Mesodermal cell (in vitro differentiated cells): ENCODE data around the gene CAPN11.
"Not testable (repeated sequence)": the region's sequence is repeated elsewhere in the genome, so short reads cannot be mapped to it uniquely, and the experiment has no call there.

ENCODE experiments used
- H3K27ac ChIP-seq: 2 replicates; pipeline ENCODE4 v1.7.0; 2013; ENCODE audit warnings: mild to moderate bottlenecking, low read depth, low read length, moderate library complexity; ENCODE audit not compliant: severe bottlenecking
- H3K36me3 ChIP-seq: 2 replicates; pipeline ENCODE4 v1.7.1; 2013; ENCODE audit warnings: mild to moderate bottlenecking, low read length, moderate library complexity; ENCODE audit not compliant: control insufficient read depth, insufficient read depth
- H3K4me1 ChIP-seq: one replicate; pipeline ENCODE4 v1.7.1; 2013; ENCODE audit warnings: mild to moderate bottlenecking, low read length; ENCODE audit not compliant: insufficient read depth, control insufficient read depth, poor library complexity, severe bottlenecking
- H3K4me3 ChIP-seq: 2 replicates; pipeline ENCODE4 v1.7.0; 2013; ENCODE audit warnings: low read length, control low read depth, mild to moderate bottlenecking; ENCODE audit not compliant: insufficient read depth, poor library complexity, severe bottlenecking; ENCODE audit errors: extremely low read depth
- H3K9me3 ChIP-seq: 2 replicates; pipeline ENCODE4 v1.7.1; 2013; ENCODE audit warnings: mild to moderate bottlenecking, low read length, moderate library complexity; ENCODE audit not compliant: control insufficient read depth
- WGBS, 2 experiments: methylation state at CpG; one replicate each; pipeline ENCODE4 v1.1.5; 2013; ENCODE audit warnings: missing lambda C conversion rate in 2 of 2; ENCODE audit not compliant: insufficient coverage in 2 of 2; 5-methylcytosine and 5-hydroxymethylcytosine counted together

Gene CAPN11

DNA sequence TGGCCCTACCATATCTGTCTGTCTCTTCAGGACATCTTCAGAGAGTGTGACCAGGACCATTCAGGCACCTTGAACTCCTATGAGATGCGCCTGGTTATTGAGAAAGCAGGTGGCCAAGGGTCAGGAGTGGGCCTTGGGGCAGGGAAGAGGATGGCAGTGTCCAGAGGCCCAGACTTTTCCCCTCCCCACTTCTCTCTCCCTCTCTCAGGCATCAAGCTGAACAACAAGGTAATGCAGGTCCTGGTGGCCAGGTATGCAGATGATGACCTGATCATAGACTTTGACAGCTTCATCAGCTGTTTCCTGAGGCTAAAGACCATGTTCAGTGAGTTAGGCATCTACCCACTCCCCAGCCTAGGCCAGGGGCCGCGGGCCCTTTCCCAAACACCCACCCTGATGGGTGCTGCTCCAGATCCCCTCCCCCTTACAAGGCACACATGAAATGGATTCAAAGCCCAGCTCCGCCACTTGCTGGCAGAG is 24.3 kb downstream of the CAPN11 start:
- Histone ChIP-seq H3K4me3 (no peak overlapping the region), H3K4me1 (peaks cover 13% of the 10 kb centered on the region), H3K36me3 (no peaks in the 10 kb centered on the region), H3K9me3 (no peaks in the 10 kb centered on the region), H3K27ac (no peak overlapping the region)
- 72 to 91% methylated on average over 2 to 3 of the region's 4 CpGs for WGBS, 2 experiments

DNA sequence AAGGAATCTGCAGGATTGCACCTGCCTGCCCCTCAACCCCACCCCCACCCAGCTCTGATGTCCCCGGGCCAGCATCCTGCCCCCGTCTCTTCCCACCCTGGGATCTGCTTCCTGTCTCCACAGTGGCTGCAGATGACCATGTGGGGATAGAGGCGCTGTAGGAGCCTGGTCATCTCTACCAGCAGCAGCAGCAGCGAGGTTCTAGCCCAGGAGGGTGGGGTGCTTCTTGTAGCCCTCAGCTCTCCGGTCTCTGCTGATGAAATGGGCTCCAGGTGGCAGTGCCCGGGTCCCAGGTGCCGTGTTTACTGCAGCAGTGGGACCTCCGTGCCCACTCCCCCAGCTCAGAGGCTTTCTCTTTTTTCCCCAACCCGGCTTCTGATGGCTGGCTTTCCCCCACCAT is 25.2 kb downstream of the CAPN11 start:
- peaks cover 13% of the 10 kb centered on the region for H3K4me1 ChIP-seq

DNA sequence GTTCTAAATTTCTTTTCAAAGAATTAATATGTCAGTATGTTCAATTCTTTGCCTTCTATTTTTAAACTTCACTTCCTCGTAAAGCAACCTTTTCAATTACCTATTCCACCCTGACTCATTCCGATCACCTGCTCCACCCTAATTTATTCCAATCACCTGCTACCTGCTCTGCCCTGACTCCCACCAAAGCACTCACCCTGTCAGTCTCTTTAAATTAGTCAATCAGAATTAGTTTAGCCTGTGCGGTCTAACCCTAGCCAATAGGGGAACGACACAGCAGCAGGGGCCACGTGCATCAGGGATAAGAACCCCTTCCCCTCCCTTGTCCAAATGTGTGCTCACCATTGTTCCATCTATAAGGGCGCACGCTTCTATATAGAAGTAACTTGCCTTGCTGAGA is 26.7 kb downstream of the CAPN11 start:
- H3K9me3 ChIP-seq, H3K4me3 ChIP-seq, H3K4me1 ChIP-seq, H3K36me3 ChIP-seq, H3K27ac ChIP-seq: not testable (repeated sequence)
- WGBS, 2 experiments: 72 to 85% methylated on average over 3 to 5 of the region's 7 CpGs

More for the DNA sequence above, 25.2 kb downstream of the CAPN11 start:
- Histone ChIP-seq H3K27ac (no peak overlapping the region), H3K9me3 (no peaks in the 10 kb centered on the region), H3K36me3 (no peaks in the 10 kb centered on the region), H3K4me3 (no peak overlapping the region)
- 78 to 80% methylated on average over 7 of the region's 9 CpGs for WGBS, 2 experiments

DNA sequence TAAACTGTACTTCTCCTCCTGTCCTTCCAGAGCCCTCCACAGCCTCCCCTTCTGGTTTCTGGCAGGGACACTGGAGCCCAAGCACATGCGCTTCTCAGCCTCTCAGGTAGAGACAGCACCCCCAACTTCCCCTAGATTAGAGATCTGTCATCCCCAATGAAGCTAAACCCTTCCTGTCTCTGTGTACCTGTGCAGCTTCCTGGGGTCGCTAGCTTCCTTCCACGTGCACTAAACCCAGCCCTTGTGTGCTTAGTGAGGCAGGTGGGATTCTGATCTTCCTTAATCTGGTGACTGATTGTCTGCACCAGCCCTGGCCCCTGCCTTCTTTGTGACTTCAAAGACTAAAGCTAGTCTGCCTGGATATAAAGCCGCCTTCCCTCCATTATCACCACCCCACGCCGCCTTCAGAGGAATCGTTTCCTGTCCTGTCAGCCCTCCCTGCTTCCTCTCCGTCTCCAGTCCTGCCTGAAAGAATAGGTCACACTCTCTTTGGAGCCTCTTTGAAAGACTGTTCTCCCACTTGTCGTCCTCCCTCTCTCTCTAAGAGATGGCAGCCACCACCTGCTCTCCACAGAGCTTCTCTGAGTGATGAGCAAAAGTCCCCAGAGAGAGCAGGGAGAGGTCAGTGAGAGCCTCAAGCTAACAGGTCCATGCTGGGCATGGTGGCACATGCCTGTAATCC is 27.5 kb downstream of the CAPN11 start:
- 44 to 61% methylated on average over 6 to 7 of the region's 9 CpGs for WGBS, 2 experiments
- peaks cover 9% of the 10 kb centered on the region for H3K4me1 ChIP-seq
- H3K36me3 ChIP-seq: no peaks in the 10 kb centered on the region
- H3K4me3 ChIP-seq: no peak overlapping the region
- H3K27ac ChIP-seq: no peak overlapping the region
- H3K9me3 ChIP-seq: no peaks in the 10 kb centered on the region

DNA sequence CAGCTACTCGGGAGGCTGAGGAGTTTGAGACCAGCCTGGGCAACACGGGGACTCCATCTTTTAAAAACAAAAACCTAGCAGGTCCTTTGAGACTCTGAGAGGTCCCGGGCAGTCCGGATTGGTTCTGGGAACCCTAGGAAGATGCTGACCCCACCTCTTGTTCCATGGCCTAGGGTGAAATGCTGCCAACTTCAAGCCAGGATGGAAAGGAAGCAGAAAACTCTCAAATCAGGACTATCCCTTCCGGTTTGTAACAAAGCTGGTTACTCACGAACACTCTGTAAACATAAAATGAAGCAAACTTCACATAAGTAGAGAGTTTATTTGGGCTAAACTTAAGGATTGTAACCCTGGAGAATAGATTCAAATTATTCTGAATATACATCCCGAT is 28.0 kb downstream of the CAPN11 start:
- Histone ChIP-seq H3K9me3 (no peaks in the 10 kb centered on the region), H3K4me1 (peaks cover 9% of the 10 kb centered on the region), H3K36me3 (no peaks in the 10 kb centered on the region), H3K4me3 (no peak overlapping the region), H3K27ac (no peak overlapping the region)
- WGBS, 2 experiments: 77 to 95% methylated on average over 4 of the region's 7 CpGs

DNA sequence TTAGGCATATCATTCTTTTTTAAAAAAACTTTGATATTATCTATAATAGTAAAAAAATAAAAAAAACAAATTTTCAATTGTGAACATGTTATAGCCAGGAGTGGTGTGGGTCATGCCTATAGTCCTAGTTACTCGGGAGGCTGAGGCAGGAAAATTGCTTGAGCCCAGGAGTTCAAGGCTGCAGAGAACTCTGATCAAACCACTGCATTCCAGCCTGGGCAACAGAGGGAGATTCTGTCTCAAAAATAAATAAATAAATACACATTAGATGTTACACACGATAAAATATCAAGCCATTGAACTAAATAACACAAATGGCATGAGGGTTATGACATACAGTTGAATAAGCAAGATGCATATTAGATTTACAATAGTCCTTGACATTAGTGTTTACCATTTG is 30.2 kb downstream of the CAPN11 start:
- H3K4me3 ChIP-seq: no peak overlapping the region
- WGBS, 2 experiments: 100% methylated on average over 1 of the region's 2 CpGs; no CpG with 5 or more reads in 1 of the 2 experiments
- no peaks in the 10 kb centered on the region for H3K9me3 ChIP-seq
- H3K4me1 ChIP-seq: peaks cover 9% of the 10 kb centered on the region
- H3K27ac ChIP-seq: no peak overlapping the region
- no peaks in the 10 kb centered on the region for H3K36me3 ChIP-seq

DNA sequence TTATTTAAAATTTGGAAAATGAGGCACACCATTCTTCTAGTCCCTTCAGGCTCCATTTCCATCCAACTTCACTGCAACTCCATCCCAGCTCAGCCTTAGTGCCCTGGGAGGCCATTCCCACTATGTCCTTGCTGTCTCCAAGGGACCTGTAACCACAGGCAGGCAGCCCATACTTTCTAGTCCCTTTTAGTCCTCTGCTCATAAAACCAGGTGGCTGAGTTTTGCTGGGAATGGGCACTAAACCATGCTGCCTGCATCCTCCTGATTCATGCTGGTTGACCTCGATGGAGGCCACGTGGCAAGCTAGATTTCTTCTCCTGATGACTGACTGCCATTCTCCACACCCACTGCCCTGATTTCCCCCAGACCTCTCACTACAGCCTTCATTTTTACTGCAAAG is 30.6 kb downstream of the CAPN11 start:
- H3K9me3 ChIP-seq: no peaks in the 10 kb centered on the region
- peaks cover 9% of the 10 kb centered on the region for H3K4me1 ChIP-seq
- 93 to 100% methylated on average over 2 of the region's 2 CpGs for WGBS, 2 experiments
- H3K4me3 ChIP-seq: no peak overlapping the region
- no peaks in the 10 kb centered on the region for H3K36me3 ChIP-seq
- H3K27ac ChIP-seq: no peak overlapping the region

DNA sequence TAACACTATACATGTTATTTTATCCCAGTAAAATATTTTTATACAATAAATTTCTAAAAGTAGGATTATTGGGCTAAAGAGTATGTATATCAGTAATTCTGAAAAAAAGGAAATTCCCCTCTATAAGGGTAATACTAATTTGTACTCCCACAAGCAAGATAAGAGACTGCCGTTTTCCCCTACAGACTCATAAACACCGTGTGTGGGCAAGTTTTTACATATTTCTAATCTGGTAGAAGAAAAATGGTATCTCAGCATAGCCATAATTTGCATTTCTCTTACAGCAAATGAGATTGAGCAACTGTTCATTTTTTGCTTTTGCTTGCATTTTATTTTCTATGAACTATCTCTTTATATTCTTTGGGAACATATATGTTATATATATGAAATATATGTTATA is 32.1 kb downstream of the CAPN11 start:
- no CpG with 5 or more reads among the region's 2 CpGs for WGBS, 2 experiments
- H3K4me3 ChIP-seq: no peak overlapping the region
- H3K9me3 ChIP-seq: no peaks in the 10 kb centered on the region

DNA sequence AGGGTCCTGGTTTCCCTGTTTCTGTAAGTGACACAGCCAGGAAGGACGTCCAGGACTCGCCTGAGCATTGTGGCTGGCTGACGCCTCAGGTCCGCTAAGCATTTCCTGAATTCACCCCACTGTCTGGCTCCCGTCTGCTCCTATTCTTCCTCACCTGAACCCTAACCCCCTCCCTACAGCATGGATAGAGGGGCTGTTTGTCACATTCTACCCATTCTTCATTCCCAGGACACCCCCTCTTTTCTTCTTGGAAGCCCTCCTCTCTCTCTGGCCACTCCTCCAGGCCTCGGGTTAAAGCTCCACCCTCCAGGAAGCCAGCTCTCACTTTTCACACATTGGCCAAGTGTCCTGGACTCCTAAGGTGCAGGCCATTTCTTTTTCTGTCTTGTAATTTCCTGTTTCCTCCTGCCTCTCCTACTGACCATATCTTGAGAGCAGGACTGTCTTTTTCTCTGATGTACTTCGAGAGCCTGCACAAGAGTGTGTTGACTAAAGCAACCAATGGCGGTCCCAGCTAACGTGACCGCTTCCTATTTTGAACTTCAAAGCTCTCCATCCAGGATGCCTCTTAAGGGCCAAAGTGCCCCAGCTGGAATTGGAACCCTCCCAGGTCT is 33.9 kb downstream of the CAPN11 start:
- H3K4me3 ChIP-seq: no peak overlapping the region
- H3K9me3 ChIP-seq: no peaks in the 10 kb centered on the region
- no peaks in the 10 kb centered on the region for H3K36me3 ChIP-seq
- H3K27ac ChIP-seq: no peak overlapping the region
- H3K4me1 ChIP-seq: no peaks in the 10 kb centered on the region
- 75 to 76% methylated on average over 9 to 10 of the region's 10 CpGs for WGBS, 2 experiments

More for the DNA sequence above, 32.1 kb downstream of the CAPN11 start:
- Histone ChIP-seq H3K27ac (no peak overlapping the region), H3K36me3 (no peaks in the 10 kb centered on the region), H3K4me1 (peaks cover 9% of the 10 kb centered on the region)

DNA sequence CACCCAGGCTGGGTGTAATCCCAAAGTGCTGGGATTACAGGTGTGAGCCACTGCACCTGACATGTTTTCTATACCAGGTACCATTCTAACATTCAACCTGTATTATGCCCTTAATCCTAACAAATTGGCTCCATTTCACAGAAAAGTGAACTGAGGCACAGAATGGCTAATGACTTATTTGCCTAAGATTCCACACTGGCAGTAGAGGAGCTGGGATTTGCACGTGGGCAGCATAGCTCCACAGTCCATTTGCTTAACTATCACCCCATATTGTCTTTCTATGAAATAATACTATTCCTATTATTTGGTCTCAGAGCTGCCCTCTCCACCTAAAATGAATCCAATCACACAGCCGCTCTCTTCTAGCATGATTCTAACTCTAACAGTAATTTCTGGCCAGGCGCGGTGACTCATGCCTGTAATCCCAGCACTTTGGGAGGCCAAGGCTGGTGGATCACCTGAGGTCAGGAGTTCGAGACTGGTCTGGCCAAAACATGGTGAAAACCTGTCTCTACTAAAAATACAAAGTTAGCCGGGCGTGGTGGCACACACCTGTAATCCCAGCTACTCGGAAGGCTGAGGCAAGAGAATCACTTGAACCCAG is 34.8 kb downstream of the CAPN11 start:
- Histone ChIP-seq H3K9me3 (no peaks in the 10 kb centered on the region), H3K27ac (no peak overlapping the region), H3K4me1 (no peaks in the 10 kb centered on the region), H3K4me3 (no peak overlapping the region), H3K36me3 (no peaks in the 10 kb centered on the region)
- 90% methylated on average over 5 to 7 of the region's 8 CpGs for WGBS, 2 experiments

DNA sequence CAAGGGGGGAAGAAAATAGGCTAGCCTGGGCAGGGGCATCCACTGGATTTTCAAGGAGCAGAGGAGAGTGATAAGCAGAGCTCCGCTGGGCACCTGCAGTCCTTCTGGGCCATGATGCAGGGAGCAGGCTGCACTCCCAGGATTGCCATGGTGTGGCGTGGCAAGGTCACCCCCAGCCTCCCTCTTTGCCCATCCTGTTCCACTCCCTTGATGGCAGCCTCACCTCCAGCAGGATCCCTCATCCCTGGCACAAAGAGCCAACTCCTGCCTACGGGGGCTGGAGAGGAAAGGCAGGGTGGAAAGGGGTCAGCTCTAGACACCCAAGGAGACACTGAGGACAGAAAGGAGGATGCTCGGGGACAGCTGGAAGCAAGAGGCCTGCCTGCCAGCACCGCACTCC is 35.7 kb downstream of the CAPN11 start:
- no peak overlapping the region for H3K27ac ChIP-seq
- 76 to 86% methylated on average over 3 to 5 of the region's 5 CpGs for WGBS, 2 experiments
- H3K4me3 ChIP-seq: no peak overlapping the region
- no peaks in the 10 kb centered on the region for H3K4me1 ChIP-seq
- no peaks in the 10 kb centered on the region for H3K36me3 ChIP-seq
- no peaks in the 10 kb centered on the region for H3K9me3 ChIP-seq
